GM13977 (cell line): ENCODE data around the gene CAVIN2.

ENCODE experiments used
- DNase-seq: peaks from one replicate; pipeline ENCODE4 v3.0.0; 2012; ENCODE audit warnings: low spot score
- CTCF ChIP-seq: IDR thresholded peaks from 2 replicates; pipeline ENCODE4 v1.5.1; 2012; ENCODE audit warnings: mild to moderate bottlenecking, control low read depth; ENCODE audit not compliant: insufficient read depth; ENCODE audit errors: extremely low read depth, missing control alignments
- in situ Hi-C: fragments of 300-500 bp; cut with MboI; formaldehyde crosslinking; loops from one replicate; pipeline ENCODE4 v1.12.0; 2022; ENCODE audit warnings: low sequenced_read_pairs, low pct_unique_long_range_greater_than_20kb, mixed read lengths, inconsistent platforms; ENCODE audit not compliant: unreplicated experiment

Gene CAVIN2

GRCh38 chr2:191797942-191798876 is 48.7 kb downstream of the CAVIN2 start:
- in situ Hi-C loops: no loop called here
- TF ChIP-seq CTCF: no peak
- DNase-seq: no peak

- no peak for TF ChIP-seq CTCF
- no peak for DNase-seq
- in situ Hi-C loops: no loop called here
These were observed 49.4 kb downstream of the CAVIN2 start for GRCh38 chr2:191797500-191797899.

- in situ Hi-C loops: no loop called here
- no peak for DNase-seq
- no peak for TF ChIP-seq CTCF
These were observed 51.2 kb downstream of the CAVIN2 start for GRCh38 chr2:191795715-191796114.

- in situ Hi-C loops: no loop called here
- no peak for TF ChIP-seq CTCF
- DNase-seq: no peak
These were observed 54.8 kb downstream of the CAVIN2 start for GRCh38 chr2:191791953-191792560.

- DNase-seq: no peak
- no peak for TF ChIP-seq CTCF
- in situ Hi-C loops: no loop called here
These were observed 56.2 kb downstream of the CAVIN2 start for GRCh38 chr2:191790737-191791136.

- no peak for TF ChIP-seq CTCF
- in situ Hi-C loops: no loop called here
- DNase-seq: no peak
These were observed 57.1 kb downstream of the CAVIN2 start for GRCh38 chr2:191789796-191790195.
